Liver (tissue), 9 donors: Measurements from ENCODE around the gene NOX3. TPM values are rescaled to one million over a fixed set of nuclear protein-coding genes. Genes with fewer than 3 reads are reported as not detected.

ENCODE experiments used
- DNase-seq: peaks from one replicate; pipeline ENCODE4 v3.0.0-alpha.2; 2017; ENCODE audit warnings: low spot score
- H3K27ac ChIP-seq, 2 donors: one replicate each; pipeline ENCODE4 v1.7.0; 2013; ENCODE audit warnings: inconsistent platforms in 2 of 2, low read length in 2 of 2, control low read depth in 1 of 2, low read depth in 1 of 2, mild to moderate bottlenecking in 1 of 2
- H3K27me3 ChIP-seq, 4 donors: one replicate each; pipeline versions ENCODE4 v1.6.1 to v1.7.0; 2013; ENCODE audit warnings: low read length in 3 of 4, inconsistent platforms in 1 of 4, mild to moderate bottlenecking in 1 of 4, moderate library complexity in 1 of 4; ENCODE audit not compliant: control insufficient read depth in 4 of 4, insufficient read depth in 4 of 4
- H3K36me3 ChIP-seq, 4 donors: one replicate each; pipeline versions ENCODE4 v1.6.1 to v1.7.0; 2013; ENCODE audit warnings: low read length in 3 of 4, mild to moderate bottlenecking in 3 of 4, low read depth in 1 of 4, moderate library complexity in 1 of 4; ENCODE audit not compliant: control insufficient read depth in 4 of 4, insufficient read depth in 3 of 4
- H3K4me1 ChIP-seq, 4 donors: one replicate each; pipeline versions ENCODE4 v1.6.1 to v1.7.0; 2013; ENCODE audit warnings: low read length in 3 of 4, mild to moderate bottlenecking in 3 of 4, moderate library complexity in 1 of 4; ENCODE audit not compliant: control insufficient read depth in 4 of 4, insufficient read depth in 4 of 4
- H3K4me3 ChIP-seq, 3 donors: one replicate each; pipeline versions ENCODE4 v1.6.1 to v1.7.0; 2013; ENCODE audit warnings: low read length in 3 of 3, control low read depth in 1 of 3, low read depth in 1 of 3, mild to moderate bottlenecking in 1 of 3
- H3K9ac ChIP-seq, 2 donors: one replicate each; pipeline ENCODE4 v1.7.0; 2013; ENCODE audit warnings: low read length in 2 of 2, mild to moderate bottlenecking in 2 of 2, moderate library complexity in 2 of 2, control low read depth in 1 of 2, low read depth in 1 of 2
- H3K9me3 ChIP-seq, 4 donors: one replicate each; pipeline versions ENCODE4 v1.6.1 to v1.7.0; 2013; ENCODE audit warnings: low read length in 3 of 4; ENCODE audit not compliant: control insufficient read depth in 4 of 4
- CTCF ChIP-seq: fragments of 150-350 bp; IDR thresholded peaks from 2 replicates; pipeline ENCODE4 v1.5.1; 2017; ENCODE audit warnings: improper control_type of control experiment, low read depth, low read length; ENCODE audit not compliant: missing input control
- FOXA2 ChIP-seq: IDR thresholded peaks from 2 replicates; pipeline ENCODE4 v1.6.1; 2016; ENCODE audit warnings: antibody characterized with exemption
- GABPA ChIP-seq, 2 donors: IDR thresholded peaks in 1 of 2; conservative IDR thresholded peaks in 1 of 2; 2 replicates each; pipeline ENCODE4 v1.6.1; 2016; ENCODE audit warnings: antibody characterized with exemption in 2 of 2, mild to moderate bottlenecking in 1 of 2, moderate library complexity in 1 of 2
- RAD21 ChIP-seq, 2 donors: IDR thresholded peaks; 2 replicates each; pipeline ENCODE4 v1.6.1; 2016; ENCODE audit warnings: antibody characterized with exemption in 2 of 2, mild to moderate bottlenecking in 2 of 2
- SP1 ChIP-seq: IDR thresholded peaks from 2 replicates; pipeline ENCODE4 v1.6.1; 2018; ENCODE audit warnings: antibody characterized with exemption, mild to moderate bottlenecking
- WGBS: extraction: QIAGEN DNeasy Blood & Tissue Kit; methylation state at CpG from one replicate; pipeline ENCODE4 v1.1.7; 2013; 5-methylcytosine and 5-hydroxymethylcytosine counted together
- polyA plus RNA-seq, 2 donors: library from polyadenylated mRNA; stranded (reverse) in 1 of 2; unstranded in 1 of 2; fragments of 200-250 nt in 1 of 2; fragments of >200 nt in 1 of 2; fragmentation: Nextera tagmentation in 1 of 2; extraction: Ambion mirVana in 1 of 2; gene quantifications; one replicate each; pipeline versions ENCODE4 v1.2.1 to v1.2.3, GENCODE V29; 2013 to 2015
- total RNA-seq, 2 donors: library from RNA; depleted of rRNA; stranded (reverse); fragments of >200 nt; gene quantifications; one replicate each; pipeline ENCODE4 v1.2.3, GENCODE V29; 2014
- donor health status: healthy.
- donor health status: healthy.
- donor health status: healthy.
- donor health status: healthy.
- donor health status: healthy.

Gene NOX3
- total and polyA plus RNA-seq, 4 donors = not detected

- Histone ChIP-seq H3K27me3 (peaks cover 0 to 5% (median 0%) of the 10 kb centered on the region in 4 donors), H3K36me3 (no peaks in the 10 kb centered on the region), H3K4me3 (no peak overlapping the region), H3K9me3 (no peaks in the 10 kb centered on the region), H3K27ac (no peak overlapping the region), H3K4me1 (no peaks in the 10 kb centered on the region), H3K9ac (no peak overlapping the region)
- 65% methylated on average over 11 of the region's 11 CpGs for WGBS
- no peak for DNase-seq
- peak; percentile 14 for TF ChIP-seq CTCF
- no peak for TF ChIP-seq FOXA2
- TF ChIP-seq RAD21 (IDR thresholded peaks at IDR 0.05) = peak; percentile 61 to 69
Observed at GRCh38 chr6:155495011-155495768, 39.6 kb upstream of the NOX3 start.

GRCh38 chr6:155493694-155494143, 38.1 kb upstream of the NOX3 start:
- Histone ChIP-seq H3K27me3 (peaks cover 0 to 5% (median 0%) of the 10 kb centered on the region in 4 donors), H3K27ac (no peak overlapping the region), H3K4me3 (no peak overlapping the region), H3K4me1 (no peaks in the 10 kb centered on the region), H3K9me3 (no peaks in the 10 kb centered on the region), H3K36me3 (no peaks in the 10 kb centered on the region), H3K9ac (no peak overlapping the region)
- WGBS = 57% methylated on average over 4 of the region's 4 CpGs
- no peak for DNase-seq
- TF ChIP-seq FOXA2 (no peak), SP1 (no peak), RAD21 (IDR thresholded peaks at IDR 0.05) (no peak), GABPA (IDR thresholded peaks at IDR 0.05 in 1 of 2, conservative IDR thresholded peaks at IDR 0.05 in 1 of 2) (no peak)

GRCh38 chr6:155493026-155493693, 37.5 kb upstream of the NOX3 start:
- Histone ChIP-seq H3K27ac (no peak overlapping the region), H3K9me3 (no peaks in the 10 kb centered on the region), H3K36me3 (no peaks in the 10 kb centered on the region), H3K4me1 (no peaks in the 10 kb centered on the region), H3K27me3 (peaks cover 0 to 2% (median 0%) of the 10 kb centered on the region in 4 donors), H3K4me3 (no peak overlapping the region), H3K9ac (no peak overlapping the region)
- DNase-seq = no peak
- TF ChIP-seq CTCF (no peak), RAD21 (IDR thresholded peaks at IDR 0.05) (no peak)
- 89% methylated on average over 3 of the region's 3 CpGs for WGBS
